ENCODE results near the gene SOX5. TPM values are rescaled to one million over a fixed set of nuclear protein-coding genes. Genes with fewer than 3 reads are reported as not detected.

Gene SOX5
- total and polyA plus RNA-seq, 9 of the 15 experiments (the other 6 are each of a cell fraction or from before 2014, with no cell fraction given): 8.3 to 16.5 (median 11.9) TPM

DNA sequence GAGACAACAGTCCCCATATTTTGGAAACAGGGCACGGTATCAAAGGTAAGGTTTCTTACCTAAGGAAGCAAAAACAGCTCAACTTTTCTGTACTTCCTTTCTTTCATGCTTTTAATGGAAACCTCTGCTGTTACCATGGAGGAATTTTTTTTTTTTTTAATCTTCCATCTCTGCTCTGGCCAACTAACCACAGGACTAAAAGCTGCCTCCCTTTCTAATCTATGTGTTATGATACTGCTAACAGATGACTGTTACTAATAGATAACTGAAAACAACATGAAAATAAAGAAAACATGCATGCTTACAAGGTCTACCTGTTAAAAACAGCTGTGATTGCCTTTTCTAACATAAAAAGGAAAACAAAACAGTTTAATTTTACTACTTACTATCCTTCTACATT lies 168.4 kb downstream of the SOX5 start (continued):
- TF ChIP-seq TRIM24 (IDR thresholded peaks at IDR 0.05): peak; percentile 68 to 77; a peak in 3 of 4 replicates
- TF ChIP-seq ZMIZ1 (IDR thresholded peaks at IDR 0.05; ENCODE audit: low read depth in 2 of 2, low read length in 2 of 2): peak in 1 of 2 experiments; percentile 38; a peak in 1 of 4 replicates
- TF ChIP-seq SRSF3 (IDR thresholded peaks at IDR 0.05; ENCODE audit: insufficient read depth, low read length): no peak
- TF ChIP-seq ZNF766 (CRISPR knock-in tag; conservative IDR thresholded peaks at IDR 0.05): peak; percentile 86
- no peak for TF ChIP-seq SIX5 (IDR thresholded peaks at IDR 0.05; ENCODE audit: borderline replicate concordance in 1 of 2, insufficient read depth in 1 of 2, low read depth in 1 of 2, low read length in 2 of 2)
- peak; percentile 67; the same call in 1 of the 2 replicates for TF ChIP-seq CC2D1A (IDR thresholded peaks at IDR 0.05)
- no peak for TF ChIP-seq DEAF1 (CRISPR knock-in tag; IDR thresholded peaks at IDR 0.05)
- 0 out of 2 replicates have a peak, but pooled peaks have one; percentile 55 for TF ChIP-seq ZNF197 (CRISPR knock-in tag; IDR thresholded peaks at IDR 0.05; ENCODE audit: low read depth)
- no peak for TF ChIP-seq KAT8 (IDR thresholded peaks at IDR 0.05; ENCODE audit: low read depth)
- peak in 1 of 2 experiments; percentile 59; a peak in 1 of 4 replicates for TF ChIP-seq TBL1XR1 (IDR thresholded peaks at IDR 0.05; ENCODE audit: low read length in 2 of 2)
- peak; percentile 76 for TF ChIP-seq PML (IDR thresholded peaks at IDR 0.05; ENCODE audit: low read length)
- TF ChIP-seq ZNF253 (CRISPR knock-in tag; conservative IDR thresholded peaks at IDR 0.05): no peak
- peak; percentile 84 for TF ChIP-seq EP300 (IDR thresholded peaks at IDR 0.05; ENCODE audit: low read length)
- no peak for TF ChIP-seq CBX1 (IDR thresholded peaks at IDR 0.05; ENCODE audit: low read depth)
- no peak for TF ChIP-seq HMG20A (CRISPR knock-in tag; conservative IDR thresholded peaks at IDR 0.05)
- TF ChIP-seq NR3C1 (CRISPR knock-in tag; IDR thresholded peaks at IDR 0.05): no peak
- TF ChIP-seq ZNF12 (CRISPR knock-in tag; IDR thresholded peaks at IDR 0.05): no peak
- TF ChIP-seq ZNF124 (CRISPR knock-in tag; IDR thresholded peaks at IDR 0.05): no peak
- peak; percentile 89 for TF ChIP-seq FOXJ2 (tag; IDR thresholded peaks at IDR 0.05)
- TF ChIP-seq NR2C2 (CRISPR knock-in tag; IDR thresholded peaks at IDR 0.05): no peak
- no peak for TF ChIP-seq NR2C2 (tag; IDR thresholded peaks at IDR 0.05)
- TF ChIP-seq JUND (IDR thresholded peaks at IDR 0.05; ENCODE audit: borderline replicate concordance, low read depth, low read length): no peak
- TF ChIP-seq JUND (tag; IDR thresholded peaks at IDR 0.05; ENCODE audit: borderline replicate concordance, low read depth, low read length): no peak; the same call in 2 of the 3 replicates
- TF ChIP-seq, protein P1, sequence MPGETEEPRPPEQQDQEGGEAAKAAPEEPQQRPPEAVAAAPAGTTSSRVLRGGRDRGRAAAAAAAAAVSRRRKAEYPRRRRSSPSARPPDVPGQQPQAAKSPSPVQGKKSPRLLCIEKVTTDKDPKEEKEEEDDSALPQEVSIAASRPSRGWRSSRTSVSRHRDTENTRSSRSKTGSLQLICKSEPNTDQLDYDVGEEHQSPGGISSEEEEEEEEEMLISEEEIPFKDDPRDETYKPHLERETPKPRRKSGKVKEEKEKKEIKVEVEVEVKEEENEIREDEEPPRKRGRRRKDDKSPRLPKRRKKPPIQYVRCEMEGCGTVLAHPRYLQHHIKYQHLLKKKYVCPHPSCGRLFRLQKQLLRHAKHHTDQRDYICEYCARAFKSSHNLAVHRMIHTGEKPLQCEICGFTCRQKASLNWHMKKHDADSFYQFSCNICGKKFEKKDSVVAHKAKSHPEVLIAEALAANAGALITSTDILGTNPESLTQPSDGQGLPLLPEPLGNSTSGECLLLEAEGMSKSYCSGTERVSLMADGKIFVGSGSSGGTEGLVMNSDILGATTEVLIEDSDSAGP (CRISPR knock-in tag; IDR thresholded peaks at IDR 0.05): no peak
- TF ChIP-seq ZNF217 (CRISPR knock-in tag; IDR thresholded peaks at IDR 0.05): no peak
